GM10248 (cell line): ENCODE measurements around the gene WDR73.
"Not testable (repeated sequence)": the region's sequence is repeated elsewhere in the genome, so short reads cannot be mapped to it uniquely, and the experiment has no call there.

Source experiments
- CTCF ChIA-PET: fragments of 300-600 bp; sonication (Branson Sonifier 250); formaldehyde crosslinking; extraction: SDS; loops from one replicate; lab custom pipeline; 2021; ENCODE audit warnings: antibody characterized with exemption; lab: Yijun Ruan, JAX
- POLR2A ChIA-PET: fragments of 350-650 bp; sonication (Branson Sonifier 250); formaldehyde crosslinking; extraction: SDS; loops from one replicate; lab custom pipeline; 2020; ENCODE audit warnings: antibody characterized with exemption; lab: Yijun Ruan, JAX
- DNase-seq: peaks from one replicate; pipeline ENCODE4 v3.0.0; 2012; ENCODE audit errors: extremely low spot score
- TF ChIP-seq, protein P1 (sequence below): IDR thresholded peaks from 2 replicates; pipeline ENCODE4 v1.5.1; 2012; ENCODE audit warnings: mild to moderate bottlenecking, low read depth; ENCODE audit errors: extremely low read depth, missing control alignments, control extremely low read depth

WDR73 gene

DNA sequence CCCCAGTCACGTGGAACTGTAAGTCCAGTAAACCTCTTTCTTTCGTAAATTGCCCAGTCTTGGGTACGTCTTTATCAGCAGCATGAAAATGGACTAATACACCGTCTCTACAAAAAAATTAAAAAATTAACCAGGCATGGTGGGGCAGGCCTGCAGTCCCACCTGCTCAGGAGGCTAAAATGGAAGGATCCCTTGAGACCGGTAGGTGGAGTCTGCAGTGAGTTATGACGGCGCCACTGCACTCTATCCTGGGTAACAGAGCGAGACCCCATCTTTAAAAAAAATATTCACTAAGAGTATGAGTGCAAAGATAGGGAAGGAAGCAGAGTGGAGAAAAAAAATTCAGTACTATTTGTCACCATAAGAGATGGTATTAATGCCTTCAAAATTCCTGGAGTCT is 36.3 kb upstream of the WDR73 start:
- CTCF ChIA-PET = interaction anchor here (1.3 kb wide), 1 partner anchor 10 kb away, joined by 3 read pairs; no protein-coding TSS in a partner anchor
- DNase-seq = no peak
- POLR2A ChIA-PET = no interaction called here
- TF ChIP-seq, protein P1, sequence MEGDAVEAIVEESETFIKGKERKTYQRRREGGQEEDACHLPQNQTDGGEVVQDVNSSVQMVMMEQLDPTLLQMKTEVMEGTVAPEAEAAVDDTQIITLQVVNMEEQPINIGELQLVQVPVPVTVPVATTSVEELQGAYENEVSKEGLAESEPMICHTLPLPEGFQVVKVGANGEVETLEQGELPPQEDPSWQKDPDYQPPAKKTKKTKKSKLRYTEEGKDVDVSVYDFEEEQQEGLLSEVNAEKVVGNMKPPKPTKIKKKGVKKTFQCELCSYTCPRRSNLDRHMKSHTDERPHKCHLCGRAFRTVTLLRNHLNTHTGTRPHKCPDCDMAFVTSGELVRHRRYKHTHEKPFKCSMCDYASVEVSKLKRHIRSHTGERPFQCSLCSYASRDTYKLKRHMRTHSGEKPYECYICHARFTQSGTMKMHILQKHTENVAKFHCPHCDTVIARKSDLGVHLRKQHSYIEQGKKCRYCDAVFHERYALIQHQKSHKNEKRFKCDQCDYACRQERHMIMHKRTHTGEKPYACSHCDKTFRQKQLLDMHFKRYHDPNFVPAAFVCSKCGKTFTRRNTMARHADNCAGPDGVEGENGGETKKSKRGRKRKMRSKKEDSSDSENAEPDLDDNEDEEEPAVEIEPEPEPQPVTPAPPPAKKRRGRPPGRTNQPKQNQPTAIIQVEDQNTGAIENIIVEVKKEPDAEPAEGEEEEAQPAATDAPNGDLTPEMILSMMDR = no peak

DNA sequence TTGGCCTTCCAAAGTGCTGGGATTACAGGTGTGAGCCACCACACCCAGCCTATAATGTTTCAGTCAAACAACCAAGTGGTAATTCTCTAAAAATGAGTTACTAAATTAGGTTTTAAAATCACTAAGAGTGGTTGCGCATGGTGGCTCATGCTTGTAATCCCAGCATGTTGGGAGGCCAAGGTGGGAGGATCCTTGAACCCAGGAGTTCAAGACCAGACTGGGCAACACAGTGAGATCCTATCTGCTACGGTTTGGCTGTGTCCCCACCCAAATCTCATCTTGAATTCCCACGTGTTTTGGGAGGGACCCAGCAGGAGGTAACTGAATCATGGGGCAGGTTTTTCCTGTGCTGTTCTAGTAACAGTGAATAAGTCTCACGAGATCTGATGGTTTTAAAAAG is 35.8 kb upstream of the WDR73 start:
- ChIA-PET POLR2A (no interaction called here), CTCF (interaction anchor here (1.3 kb wide), 1 partner anchor 10 kb away, joined by 3 read pairs; no protein-coding TSS in a partner anchor)
- DNase-seq = no peak
- TF ChIP-seq, protein P1 = no peak

DNA sequence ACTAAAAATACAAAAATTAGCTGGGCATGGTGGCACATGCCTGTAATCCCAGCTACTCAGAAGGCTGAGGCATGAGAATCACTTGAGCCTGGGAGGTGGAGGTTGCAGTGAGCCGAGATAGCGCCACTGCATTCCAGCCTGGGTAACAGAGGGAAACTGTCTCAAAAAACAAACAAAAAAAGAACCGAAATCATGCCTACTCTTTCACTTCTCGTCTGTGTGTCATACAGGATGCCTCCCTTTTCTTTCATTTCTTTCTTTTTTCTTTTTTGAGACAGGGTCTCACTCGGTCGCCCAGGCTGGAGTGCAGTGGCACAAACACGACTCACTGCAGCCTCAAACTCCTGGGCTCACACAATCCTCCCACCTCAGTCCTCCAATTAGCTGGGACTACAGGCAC is 32.4 kb upstream of the WDR73 start:
- CTCF ChIA-PET = interaction anchor here (0.9 kb wide), 1 partner anchor 10 kb away, joined by 3 read pairs; no protein-coding TSS in a partner anchor
- DNase-seq, POLR2A ChIA-PET: not testable (repeated sequence)

DNA sequence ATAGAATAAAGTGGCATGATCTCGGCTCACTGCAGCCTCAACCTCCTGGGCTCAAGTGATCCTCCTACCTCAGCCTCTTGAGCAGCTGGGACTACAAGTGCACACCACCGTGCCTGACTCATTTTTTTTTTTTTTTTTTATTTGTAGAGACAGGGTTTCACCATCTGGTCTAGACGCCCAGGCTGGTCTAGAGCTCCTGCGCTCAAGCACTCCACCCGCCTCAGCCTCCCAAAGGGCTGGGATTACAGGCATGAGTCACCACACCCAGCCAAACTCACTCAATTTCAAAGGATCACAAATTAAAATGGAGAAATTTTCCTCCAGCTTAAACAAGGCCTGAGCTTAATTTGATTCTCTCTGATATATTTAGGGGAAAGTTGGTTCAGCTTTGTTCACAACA is 31.2 kb upstream of the WDR73 start:
- POLR2A ChIA-PET = no interaction called here
- CTCF ChIA-PET = interaction anchor here (0.9 to 1.2 kb wide), 3 partner anchors 11 to 42 kb away, joined by 3 read pairs; no protein-coding TSS in a partner anchor

DNA sequence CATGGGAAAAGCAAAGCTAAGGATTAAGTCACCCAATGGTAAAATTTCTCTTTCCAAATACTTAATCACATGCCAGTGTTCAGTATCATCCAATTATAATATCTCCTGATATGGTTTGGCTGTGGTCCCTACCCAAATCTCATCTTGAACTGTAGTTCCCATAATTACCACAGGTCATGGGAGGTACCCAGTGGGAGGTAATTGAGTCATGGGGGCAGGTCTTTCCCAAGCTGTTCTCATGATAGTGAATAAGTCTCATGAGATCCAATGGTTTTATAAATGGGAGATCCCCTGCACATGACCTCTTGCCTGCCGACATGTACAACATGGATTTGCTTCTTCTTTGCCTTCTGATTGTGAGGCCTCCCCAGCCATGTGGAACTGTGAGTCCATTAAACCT is 30.0 kb upstream of the WDR73 start:
- DNase-seq = no peak

More for the DNA sequence above, 31.2 kb upstream of the WDR73 start:
- DNase-seq = no peak
- TF ChIP-seq, protein P1 = no peak

DNA sequence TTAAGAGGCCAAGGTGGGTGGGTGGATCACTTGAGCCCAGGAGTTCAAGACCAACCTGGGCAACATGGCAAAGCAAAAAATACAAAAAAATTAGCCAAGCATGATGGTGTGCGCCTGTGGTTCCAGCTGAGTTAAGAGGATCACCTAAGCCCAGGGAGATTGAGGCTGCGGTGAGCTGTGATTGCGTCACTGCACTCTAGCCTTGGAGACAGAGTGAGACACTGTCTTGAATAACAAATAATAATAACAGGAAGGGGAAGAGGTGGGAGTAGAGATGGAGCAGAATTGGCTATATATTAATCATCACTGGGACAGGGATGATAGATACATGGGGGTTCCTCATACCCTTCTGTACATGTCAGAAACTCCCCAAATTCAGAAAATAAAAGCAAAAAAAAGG is 27.7 kb upstream of the WDR73 start:
- CTCF ChIA-PET = interaction anchor here (1.4 to 2.2 kb wide), 3 partner anchors 19 to 111 kb away, joined by 3 to 5 read pairs (median 4); partner anchors contain the start of gene WDR73
- POLR2A ChIA-PET = no interaction called here
- no peak for DNase-seq
- TF ChIP-seq, protein P1 = no peak

More for the DNA sequence above, 30.0 kb upstream of the WDR73 start:
- ChIA-PET CTCF (no interaction called here), POLR2A (no interaction called here)
- TF ChIP-seq, protein P1 = no peak

DNA sequence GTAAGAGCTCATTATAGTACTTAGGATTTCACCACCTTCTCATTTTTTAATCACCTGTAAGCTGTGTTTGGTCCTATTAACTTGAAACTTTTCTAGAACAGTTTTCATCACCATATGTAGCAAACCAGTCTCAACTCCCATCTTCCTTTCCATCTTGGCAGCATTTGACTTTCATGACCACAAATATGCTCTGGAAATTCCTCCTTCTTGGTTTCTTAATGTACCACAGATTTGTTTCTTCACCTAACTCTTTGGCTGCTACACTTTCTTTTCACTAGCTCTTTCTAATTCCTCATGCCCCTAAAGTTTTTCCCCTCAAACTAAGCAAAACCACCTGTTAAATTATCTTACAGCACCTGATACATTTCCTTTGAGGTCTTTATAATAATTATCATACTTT is 17.1 kb upstream of the WDR73 start:
- no peak for DNase-seq
- CTCF ChIA-PET = interaction anchor here (0.6 kb wide), 1 partner anchor 786 kb away, joined by 3 read pairs; no protein-coding TSS in a partner anchor
- POLR2A ChIA-PET = interaction anchor here (0.6 kb wide), 2 partner anchors 29 to 34 kb away, joined by 4 to 5 read pairs; no protein-coding TSS in a partner anchor
- TF ChIP-seq, protein P1 = no peak
